ENCODE results near the gene IP6K1.
"Not testable (repeated sequence)": the region's sequence is repeated elsewhere in the genome, so short reads cannot be mapped to it uniquely, and the experiment has no call there.

IP6K1 gene

GRCh38 chr3:49691481-49691880 lies 94.9 kb downstream of the IP6K1 start:
- not testable (repeated sequence) for H3K36me3 ChIP-seq (ENCODE audit: insufficient read depth, low read length)

GRCh38 chr3:49690856-49691255 lies 95.5 kb downstream of the IP6K1 start:
- not testable (repeated sequence) for H3K4me1 ChIP-seq (ENCODE audit: insufficient read depth, low read length); H3K9ac ChIP-seq (ENCODE audit: low read depth, low read length); H3K36me3 ChIP-seq (ENCODE audit: insufficient read depth, low read length); H3K9me3 ChIP-seq (ENCODE audit: control insufficient read depth, insufficient read depth, low read length)

More at GRCh38 chr3:49691481-49691880, 94.9 kb downstream of the IP6K1 start:
- H3K9ac ChIP-seq (ENCODE audit: low read depth, low read length); H3K9me3 ChIP-seq (ENCODE audit: control insufficient read depth, insufficient read depth, low read length); H3K4me1 ChIP-seq (ENCODE audit: insufficient read depth, low read length): not testable (repeated sequence)

- not testable (repeated sequence) for H3K9me3 ChIP-seq (ENCODE audit: control insufficient read depth, insufficient read depth, low read length); H3K4me1 ChIP-seq (ENCODE audit: insufficient read depth, low read length); H3K36me3 ChIP-seq (ENCODE audit: insufficient read depth, low read length)
- peak overlapping the region; percentile 98 for H3K9ac ChIP-seq (ENCODE audit: low read depth, low read length)
Observed at GRCh38 chr3:49689908-49690624, 96.3 kb downstream of the IP6K1 start.

DNA sequence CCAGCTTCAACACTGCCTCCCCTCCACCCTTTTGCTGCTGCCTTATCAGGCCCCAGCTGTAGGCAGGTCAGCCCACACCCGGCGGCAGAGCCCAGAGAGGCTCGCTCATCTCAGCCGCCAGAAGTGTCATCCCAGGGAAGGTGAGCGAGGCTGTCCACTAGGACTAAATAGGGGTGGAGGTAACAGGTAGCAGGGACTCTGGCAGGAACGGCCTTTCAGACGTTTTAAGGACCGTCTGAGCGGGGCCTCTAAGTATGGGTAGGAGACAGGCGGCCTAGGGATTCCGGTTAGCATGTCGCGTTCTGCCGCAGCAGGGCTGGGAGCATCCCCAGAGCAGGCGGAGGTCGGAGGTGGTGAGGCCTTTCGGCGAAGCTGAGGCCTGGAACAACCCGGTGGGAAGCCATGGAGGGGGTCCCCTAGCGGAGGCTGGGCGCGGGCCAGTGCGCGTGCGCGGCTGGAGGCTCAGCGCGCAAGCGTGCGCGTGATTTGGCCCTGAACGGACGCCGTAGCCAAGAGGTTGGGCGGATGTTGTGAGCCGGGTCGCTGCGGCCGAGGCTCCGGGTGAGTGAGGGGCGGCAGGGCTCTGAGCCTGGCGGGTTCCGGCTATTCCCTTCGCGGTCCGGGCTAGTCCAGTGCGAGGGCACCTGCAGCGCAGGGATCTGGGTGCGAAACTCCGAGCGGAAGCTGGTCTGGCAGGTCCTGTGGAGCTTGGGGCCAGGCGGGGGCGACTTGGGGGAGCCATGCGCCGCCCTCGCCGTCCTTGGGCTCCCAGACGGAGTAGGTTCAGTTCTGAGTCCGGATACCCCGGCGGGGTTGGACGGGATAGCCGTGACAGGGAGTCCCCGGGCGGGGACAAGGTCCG lies 97.1 kb downstream of the IP6K1 start, which contains the start of the genes MST1 and RNF123:
TSS of gene MST1 (minus strand) at position 429 of the 862 bp plus-strand sequence. CDS start 783 bp downstream, outside the sequence.
TSS of gene RNF123 (plus strand) at position 512 of the 862 bp plus-strand sequence. CDS start 1,609 bp downstream, outside the sequence.
- no peaks in the 10 kb centered on the region for H3K36me3 ChIP-seq (ENCODE audit: insufficient read depth, low read length)
- peak within 1 kb of the TSS; percentile 98 for H3K9ac ChIP-seq (ENCODE audit: low read depth, low read length)
- no peaks in the 10 kb centered on the region for H3K4me1 ChIP-seq (ENCODE audit: insufficient read depth, low read length)
- no peaks in the 10 kb centered on the region for H3K9me3 ChIP-seq (ENCODE audit: control insufficient read depth, insufficient read depth, low read length)

DNA sequence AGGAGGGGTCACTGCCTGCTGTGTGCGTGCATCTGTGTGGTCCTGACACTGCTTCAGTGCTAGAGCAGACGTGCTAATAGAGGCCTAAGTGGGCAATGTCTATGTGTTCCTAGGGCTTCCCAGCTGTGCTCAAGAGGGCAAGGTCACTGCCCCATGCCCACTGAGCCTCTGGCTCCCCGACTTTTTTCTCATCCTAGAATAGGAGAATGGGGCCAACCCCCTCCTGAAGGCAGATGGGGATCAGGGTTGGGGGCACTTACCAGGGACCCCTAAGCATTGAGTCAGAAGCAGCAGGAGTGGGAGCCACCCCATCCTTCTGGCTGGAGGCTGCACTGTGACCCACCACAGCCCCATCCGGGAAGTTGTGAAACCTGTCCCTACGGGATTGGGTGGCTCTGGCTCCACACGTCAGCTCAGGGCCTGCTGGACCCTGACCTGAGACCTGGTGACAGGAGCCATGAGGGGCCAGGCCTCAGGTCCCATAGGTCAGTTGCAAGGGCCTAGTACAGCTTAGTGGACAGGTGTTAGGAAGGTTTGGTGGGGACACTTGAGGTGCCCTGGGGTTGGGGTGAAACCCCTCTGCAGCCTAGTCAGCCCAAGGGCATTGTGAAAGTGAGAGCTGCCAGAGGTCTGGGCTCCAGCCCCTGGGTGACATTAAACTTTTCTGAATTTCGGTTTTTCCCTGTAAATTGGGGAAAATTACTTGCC lies 97.8 kb downstream of the IP6K1 start:
- H3K4me1 ChIP-seq (ENCODE audit: insufficient read depth, low read length); H3K36me3 ChIP-seq (ENCODE audit: insufficient read depth, low read length); H3K9me3 ChIP-seq (ENCODE audit: control insufficient read depth, insufficient read depth, low read length): not testable (repeated sequence)
- peak overlapping the region; percentile 98; the same call in 1 of the 2 replicates for H3K9ac ChIP-seq (ENCODE audit: low read depth, low read length)

DNA sequence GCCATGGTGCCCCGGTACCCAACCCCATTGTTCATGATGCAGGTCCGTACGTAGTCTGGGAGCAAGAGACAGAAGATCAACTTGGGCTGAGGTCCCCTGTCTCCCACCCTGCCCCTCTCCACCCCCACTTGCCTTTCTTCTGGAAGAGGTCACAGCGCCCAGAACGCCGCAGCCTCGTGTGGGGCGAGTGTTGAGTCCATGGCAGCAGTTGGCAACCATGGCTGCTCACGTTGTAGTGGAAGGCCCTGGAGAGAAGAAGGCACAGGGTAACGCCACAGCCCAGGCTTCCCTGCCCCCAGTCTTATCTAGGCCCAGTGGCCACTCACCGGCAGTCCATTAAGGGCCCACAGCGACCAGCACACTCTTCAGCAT lies 98.9 kb downstream of the IP6K1 start:
- not testable (repeated sequence) for H3K36me3 ChIP-seq (ENCODE audit: insufficient read depth, low read length); H3K9me3 ChIP-seq (ENCODE audit: control insufficient read depth, insufficient read depth, low read length); H3K4me1 ChIP-seq (ENCODE audit: insufficient read depth, low read length)
- H3K9ac ChIP-seq (ENCODE audit: low read depth, low read length), result peak overlapping the region; percentile 51; the same call in 1 of the 2 replicates

DNA sequence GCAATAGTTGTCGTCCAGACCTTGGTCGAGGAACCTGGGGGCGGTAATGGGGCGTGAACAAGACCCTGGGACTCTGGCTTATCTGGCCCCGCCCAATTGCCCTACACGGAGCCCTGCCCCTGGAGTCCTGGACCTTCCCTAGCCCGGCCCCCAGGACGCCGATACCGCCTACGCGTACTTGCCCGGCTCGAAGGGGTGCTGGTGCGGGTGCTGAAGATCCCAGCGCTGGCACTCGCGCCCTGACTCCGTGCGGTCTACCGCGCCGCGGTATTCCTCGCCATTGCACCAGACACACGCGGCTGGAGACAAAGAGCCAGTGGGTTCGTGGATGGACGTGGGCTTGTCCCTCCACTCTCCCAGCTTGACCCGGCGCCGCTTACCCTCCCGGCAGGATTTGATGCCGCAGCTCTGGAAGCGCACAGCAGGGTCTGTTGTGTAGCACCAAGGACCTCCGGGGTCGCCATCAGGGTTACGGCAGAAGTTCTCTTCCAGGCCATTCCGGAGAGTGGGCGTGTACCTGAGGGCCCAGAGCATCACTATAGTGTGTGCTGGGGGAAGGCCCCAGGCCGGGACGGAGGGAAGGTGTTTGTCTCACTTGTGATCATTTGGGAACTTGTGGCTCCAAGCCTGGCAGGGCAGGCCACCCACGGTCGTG lies 99.4 kb downstream of the IP6K1 start:
- peak overlapping the region; percentile 51 for H3K9ac ChIP-seq (ENCODE audit: low read depth, low read length)

DNA sequence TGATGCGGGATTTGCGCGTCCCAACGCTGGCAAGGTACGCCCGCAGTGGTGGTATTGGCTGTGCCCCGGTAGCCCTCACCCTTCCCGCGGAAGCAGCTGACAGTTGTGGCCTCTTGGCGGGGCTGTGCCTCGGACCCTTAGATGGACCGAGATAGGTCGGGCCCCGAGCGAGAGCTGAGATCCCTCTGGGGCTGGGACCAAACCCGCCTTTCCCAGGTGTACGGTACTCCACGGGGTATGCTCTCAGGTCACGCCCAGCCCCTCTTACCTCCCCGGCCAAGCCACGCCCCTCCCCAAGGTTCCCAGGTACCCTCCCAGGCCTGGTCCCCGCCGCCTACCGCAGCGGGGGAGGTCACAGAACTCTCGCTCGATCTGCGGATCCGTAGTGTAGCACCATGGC lies 100.0 kb downstream of the IP6K1 start:
- not testable (repeated sequence) for H3K4me1 ChIP-seq (ENCODE audit: insufficient read depth, low read length); H3K9me3 ChIP-seq (ENCODE audit: control insufficient read depth, insufficient read depth, low read length); H3K36me3 ChIP-seq (ENCODE audit: insufficient read depth, low read length)
- peak overlapping the region; percentile 51; the same call in 1 of the 2 replicates for H3K9ac ChIP-seq (ENCODE audit: low read depth, low read length)

More for the DNA sequence above, 99.4 kb downstream of the IP6K1 start:
- H3K4me1 ChIP-seq (ENCODE audit: insufficient read depth, low read length); H3K36me3 ChIP-seq (ENCODE audit: insufficient read depth, low read length); H3K9me3 ChIP-seq (ENCODE audit: control insufficient read depth, insufficient read depth, low read length): not testable (repeated sequence)

DNA sequence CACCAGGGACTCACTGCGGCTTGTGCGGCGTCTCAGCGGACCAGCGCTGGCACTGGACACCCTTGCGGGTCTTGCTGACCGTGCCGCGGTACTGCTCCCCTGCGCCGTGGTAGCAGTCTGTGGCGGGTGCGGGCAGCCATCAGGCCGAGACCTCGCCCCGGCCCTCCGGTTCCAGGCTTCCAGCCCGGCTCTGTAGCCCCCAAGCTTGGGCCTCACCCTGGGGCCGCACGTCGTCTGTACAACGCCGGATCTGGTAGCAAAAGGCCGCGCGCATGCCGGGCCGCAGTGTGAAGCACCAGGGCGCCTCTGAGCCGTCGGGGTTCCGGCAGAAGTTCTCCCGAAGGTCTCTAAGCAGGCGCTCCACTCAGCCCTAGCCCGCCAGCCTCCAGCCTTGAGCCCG lies 100.5 kb downstream of the IP6K1 start:
- H3K9me3 ChIP-seq (ENCODE audit: control insufficient read depth, insufficient read depth, low read length); H3K4me1 ChIP-seq (ENCODE audit: insufficient read depth, low read length); H3K36me3 ChIP-seq (ENCODE audit: insufficient read depth, low read length): not testable (repeated sequence)
- H3K9ac ChIP-seq (ENCODE audit: low read depth, low read length), result peak overlapping the region; percentile 11; the same call in 1 of the 2 replicates

DNA sequence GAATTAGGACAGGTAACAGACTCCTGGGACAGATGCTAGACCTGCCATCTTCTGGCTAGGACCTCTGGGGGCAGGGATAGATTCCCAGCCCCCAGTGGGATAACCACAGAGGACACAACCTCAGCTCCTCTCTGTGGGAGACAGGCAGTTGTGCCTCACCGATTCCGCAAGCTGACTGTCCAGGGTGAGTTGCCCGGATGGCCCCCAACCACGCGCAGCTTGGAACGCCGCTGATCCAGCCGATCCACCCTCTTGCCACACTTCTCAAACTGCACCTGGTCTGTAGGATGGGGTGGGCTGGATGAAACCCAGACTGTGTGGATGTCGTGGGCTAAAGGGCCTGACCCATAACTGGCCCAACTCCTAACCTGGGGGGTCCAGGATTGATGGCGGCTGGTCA lies 101.2 kb downstream of the IP6K1 start:
- H3K9ac ChIP-seq (ENCODE audit: low read depth, low read length); H3K36me3 ChIP-seq (ENCODE audit: insufficient read depth, low read length); H3K9me3 ChIP-seq (ENCODE audit: control insufficient read depth, insufficient read depth, low read length); H3K4me1 ChIP-seq (ENCODE audit: insufficient read depth, low read length): not testable (repeated sequence)

- peaks cover 14% of the 10 kb centered on the region for H3K36me3 ChIP-seq (ENCODE audit: insufficient read depth, low read length)
- H3K9me3 ChIP-seq (ENCODE audit: control insufficient read depth, insufficient read depth, low read length); H3K4me1 ChIP-seq (ENCODE audit: insufficient read depth, low read length); H3K9ac ChIP-seq (ENCODE audit: low read depth, low read length): not testable (repeated sequence)
Observed at GRCh38 chr3:49684453-49684852, 101.9 kb downstream of the IP6K1 start.

DNA sequence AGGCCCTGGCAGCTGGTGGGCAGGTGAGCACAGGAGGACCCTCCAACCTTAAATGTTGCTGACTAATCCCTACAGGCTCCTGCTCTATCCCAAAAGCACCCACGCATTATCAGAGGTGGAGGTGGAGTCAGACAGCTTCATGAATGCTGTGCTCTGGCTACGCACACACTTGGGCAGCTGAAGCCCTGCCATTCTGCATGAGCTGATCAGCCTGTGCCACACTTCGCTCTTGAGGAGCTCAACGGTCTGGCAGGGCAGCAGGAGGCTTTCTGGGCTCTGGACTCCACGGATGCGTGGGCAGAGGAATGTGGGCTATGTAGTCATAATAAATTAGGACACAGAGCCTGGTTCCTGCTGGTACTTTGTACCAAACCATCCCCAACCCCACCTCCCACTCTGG lies 103.2 kb downstream of the IP6K1 start:
- Histone ChIP-seq H3K36me3 (ENCODE audit: insufficient read depth, low read length) (peaks cover 20% of the 10 kb centered on the region), H3K4me1 (ENCODE audit: insufficient read depth, low read length) (no peaks in the 10 kb centered on the region), H3K9me3 (ENCODE audit: control insufficient read depth, insufficient read depth, low read length) (no peaks in the 10 kb centered on the region), H3K9ac (ENCODE audit: low read depth, low read length) (no peak overlapping the region)

DNA sequence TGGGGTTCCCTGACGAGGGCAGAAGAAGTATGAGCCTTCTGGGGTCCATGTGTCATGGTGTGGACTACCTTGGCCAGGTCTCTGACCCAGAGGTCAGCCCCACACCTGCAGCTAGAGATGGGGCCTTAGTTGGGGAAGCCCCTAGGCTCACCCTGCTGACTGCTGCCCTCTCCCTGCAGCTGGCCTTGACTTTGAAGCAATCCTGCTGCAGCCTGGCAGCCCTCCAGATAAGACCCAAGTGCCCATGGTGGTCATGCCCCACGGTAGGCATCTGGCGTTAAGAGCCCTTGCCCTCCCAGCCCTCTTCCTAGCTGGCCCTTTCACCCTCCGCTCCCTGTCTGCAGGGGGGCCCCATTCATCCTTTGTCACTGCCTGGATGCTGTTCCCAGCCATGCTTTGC lies 104.8 kb downstream of the IP6K1 start:
- Histone ChIP-seq H3K4me1 (ENCODE audit: insufficient read depth, low read length) (no peaks in the 10 kb centered on the region), H3K9me3 (ENCODE audit: control insufficient read depth, insufficient read depth, low read length) (no peaks in the 10 kb centered on the region), H3K9ac (ENCODE audit: low read depth, low read length) (no peak overlapping the region), H3K36me3 (ENCODE audit: insufficient read depth, low read length) (peaks cover 32% of the 10 kb centered on the region)

- Histone ChIP-seq H3K4me1 (ENCODE audit: insufficient read depth, low read length) (no peaks in the 10 kb centered on the region), H3K9me3 (ENCODE audit: control insufficient read depth, insufficient read depth, low read length) (no peaks in the 10 kb centered on the region), H3K36me3 (ENCODE audit: insufficient read depth, low read length) (peaks cover 33% of the 10 kb centered on the region), H3K9ac (ENCODE audit: low read depth, low read length) (no peak overlapping the region)
Observed at GRCh38 chr3:49681232-49681522, 105.2 kb downstream of the IP6K1 start.
